ENCODE measurements around the gene C1orf159. TPM values are rescaled to one million over a fixed set of nuclear protein-coding genes. Genes with fewer than 3 reads are reported as not detected.

Gene C1orf159
- polyA plus RNA-seq: 6.1 to 8.8 TPM (median 8.0 TPM) in 3 replicates
- 3.2 TPM for polyA plus RNA-seq (2011; ENCODE audit: low read depth)
- 3.5 and 10.1 TPM in 2 replicates for polyA plus RNA-seq (2011; cell fraction: cytosol; rRNA removed)
- polyA plus RNA-seq (2011; cell fraction: nucleus; rRNA removed): 19.2 and 30.8 TPM in 2 replicates
- 9.8 and 11.1 TPM in 2 replicates for polyA plus RNA-seq (2012; ENCODE audit: low replicate concordance)
- polyA minus RNA-seq: 2.4 to 4.1 TPM (median 3.7 TPM) in 3 replicates
- polyA minus RNA-seq (2011; cell fraction: cytosol; rRNA and poly(A)+ RNA removed): 8.4 TPM
- 9.0 and 9.5 TPM in 2 replicates for polyA minus RNA-seq (2011; cell fraction: nucleus; rRNA and poly(A)+ RNA removed)

- peaks cover 32% of the 10 kb centered on the region for H3K79me2 ChIP-seq (ENCODE audit: control insufficient read depth, insufficient read depth, low read length)
- H3K9ac ChIP-seq (ENCODE audit: control insufficient read depth, extremely low read depth, insufficient read depth, low read length): peak within 1 kb of the TSS; percentile 70
- H3K4me1 ChIP-seq (ENCODE audit: control insufficient read depth, extremely low read depth, insufficient read depth, low read length): peaks cover 2% of the 10 kb centered on the region
- H3K27me3 ChIP-seq (ENCODE audit: control insufficient read depth, extremely low read depth, insufficient read depth, low read length): peaks cover 17% of the 10 kb centered on the region
- no peaks in the 10 kb centered on the region for H4K20me1 ChIP-seq (ENCODE audit: control insufficient read depth, extremely low read depth, insufficient read depth, low read length)
- DNase-seq (ENCODE audit: low read depth, low spot score) (peak; percentile 85), FAIRE-seq (peak; percentile 32)
- H3K9me3 ChIP-seq (ENCODE audit: control insufficient read depth, low read depth, low read length): no peaks in the 10 kb centered on the region
- H2AFZ ChIP-seq (ENCODE audit: control insufficient read depth, low read length): peak within 1 kb of the TSS; percentile 43
- peak within 1 kb of the TSS; percentile 36 for H3K27ac ChIP-seq (ENCODE audit: control insufficient read depth, insufficient read depth, low read length)
- H3K4me3 ChIP-seq (ENCODE audit: control insufficient read depth in 2 of 3, extremely low read depth in 1 of 3, insufficient read depth in 2 of 3, low read depth in 1 of 3, low read length in 3 of 3): peak within 1 kb of the TSS; percentile 67 to 80 (median 77)
- peaks cover 5 to 10% of the 10 kb centered on the region in 2 experiments for H3K36me3 ChIP-seq (ENCODE audit: control insufficient read depth in 2 of 2, extremely low read depth in 1 of 2, insufficient read depth in 2 of 2, low read length in 2 of 2)
- dilution Hi-C loops (cut with MboI; ENCODE audit: extremely low pct_ligation_motif_present, low sequenced_read_pairs): no loop called here
- peak within 1 kb of the TSS; percentile 80 for H3K4me2 ChIP-seq (ENCODE audit: control insufficient read depth, extremely low read depth, insufficient read depth, low read depth, low read length)
- H3K9me1 ChIP-seq (ENCODE audit: control insufficient read depth, extremely low read depth, insufficient read depth, low read length): no peaks in the 10 kb centered on the region
- no peak for TF ChIP-seq CTCF (optimal IDR thresholded peaks at IDR 0.05 in 1 of 3, IDR thresholded peaks at IDR 0.05 in 1 of 3, conservative IDR thresholded peaks at IDR 0.05 in 1 of 3; ENCODE audit: extremely low read depth in 1 of 3, insufficient read depth in 2 of 3, low read length in 3 of 3)
- no peak for TF ChIP-seq EZH2 (IDR thresholded peaks at IDR 0.05; ENCODE audit: low read length)
These were observed at the start of gene C1orf159 for GRCh38 chr1:1115786-1116700. C1orf159 (minus strand) TSS chr1:1116089; CDS start chr1:1091543, 24,546 bp downstream.

GRCh38 chr1:1165485-1165884, 49.6 kb upstream of the C1orf159 start:
- Histone ChIP-seq H3K4me3 (ENCODE audit: control insufficient read depth in 2 of 3, extremely low read depth in 1 of 3, insufficient read depth in 2 of 3, low read depth in 1 of 3, low read length in 3 of 3) (peak overlapping the region; percentile 83 to 98 (median 92)), H3K36me3 (ENCODE audit: control insufficient read depth in 2 of 2, extremely low read depth in 1 of 2, insufficient read depth in 2 of 2, low read length in 2 of 2) (peaks cover 0 to 5% of the 10 kb centered on the region in 2 experiments), H3K9me3 (ENCODE audit: control insufficient read depth, low read depth, low read length) (no peaks in the 10 kb centered on the region), H3K27me3 (ENCODE audit: control insufficient read depth, extremely low read depth, insufficient read depth, low read length) (no peaks in the 10 kb centered on the region), H3K4me2 (ENCODE audit: control insufficient read depth, extremely low read depth, insufficient read depth, low read depth, low read length) (peak overlapping the region; percentile 99), H3K27ac (ENCODE audit: control insufficient read depth, insufficient read depth, low read length) (peak overlapping the region; percentile 95), H3K79me2 (ENCODE audit: control insufficient read depth, insufficient read depth, low read length) (peaks cover 52% of the 10 kb centered on the region), H3K4me1 (ENCODE audit: control insufficient read depth, extremely low read depth, insufficient read depth, low read length) (peaks cover 11% of the 10 kb centered on the region), H3K9ac (ENCODE audit: control insufficient read depth, extremely low read depth, insufficient read depth, low read length) (peak overlapping the region; percentile 96), H3K9me1 (ENCODE audit: control insufficient read depth, extremely low read depth, insufficient read depth, low read length) (no peaks in the 10 kb centered on the region), H2AFZ (ENCODE audit: control insufficient read depth, low read length) (no peak overlapping the region), H4K20me1 (ENCODE audit: control insufficient read depth, extremely low read depth, insufficient read depth, low read length) (peaks cover 7% of the 10 kb centered on the region)
- FAIRE-seq: no peak
- TF ChIP-seq CTCF (optimal IDR thresholded peaks at IDR 0.05 in 1 of 3, IDR thresholded peaks at IDR 0.05 in 1 of 3, conservative IDR thresholded peaks at IDR 0.05 in 1 of 3; ENCODE audit: extremely low read depth in 1 of 3, insufficient read depth in 2 of 3, low read length in 3 of 3) (no peak), EZH2 (IDR thresholded peaks at IDR 0.05; ENCODE audit: low read length) (no peak)
- no peak for DNase-seq (ENCODE audit: low read depth, low spot score)
- dilution Hi-C loops (cut with MboI; ENCODE audit: extremely low pct_ligation_motif_present, low sequenced_read_pairs): no loop called here

Measured in keratinocyte (primary cell).